Panc1 (cell line): Measurements from ENCODE around the gene CLVS2.

Experiments used
- CTCF ChIP-seq: fragments of 450-650 bp; IDR thresholded peaks from 2 replicates; pipeline ENCODE4 v1.5.1; 2017; ENCODE audit warnings: mild to moderate bottlenecking
- REST ChIP-seq, 2 experiments: IDR thresholded peaks; 2 replicates each; pipeline ENCODE4 v1.6.1; 2011 to 2012; ENCODE audit warnings: low read depth in 2 of 2, control low read depth in 1 of 2, low read length in 1 of 2, mild to moderate bottlenecking in 1 of 2, moderate library complexity in 1 of 2; ENCODE audit not compliant: insufficient read depth in 1 of 2

GRCh38 chr6:122956376-122956775, 39.7 kb upstream of the CLVS2 start:
- TF ChIP-seq CTCF (no peak), REST (IDR thresholded peaks at IDR 0.05; ENCODE audit: insufficient read depth in 1 of 2, low read depth in 2 of 2, low read length in 1 of 2) (no peak)
